K562 treated with DMSO at 1 percent for 24 hours (cell line): ENCODE measurements around the gene SLC25A18. TPM values are rescaled to one million over a fixed set of nuclear protein-coding genes. Genes with fewer than 3 reads are reported as not detected.

Experiments
- total RNA-seq: library from RNA; unstranded; fragments of 300-600 nt; gene quantifications from 2 replicates; pipeline ENCODE4 v1.2.3, GENCODE V29; 2022; ENCODE audit warnings: low read depth; ENCODE audit not compliant: insufficient read depth

Gene SLC25A18, protein sequence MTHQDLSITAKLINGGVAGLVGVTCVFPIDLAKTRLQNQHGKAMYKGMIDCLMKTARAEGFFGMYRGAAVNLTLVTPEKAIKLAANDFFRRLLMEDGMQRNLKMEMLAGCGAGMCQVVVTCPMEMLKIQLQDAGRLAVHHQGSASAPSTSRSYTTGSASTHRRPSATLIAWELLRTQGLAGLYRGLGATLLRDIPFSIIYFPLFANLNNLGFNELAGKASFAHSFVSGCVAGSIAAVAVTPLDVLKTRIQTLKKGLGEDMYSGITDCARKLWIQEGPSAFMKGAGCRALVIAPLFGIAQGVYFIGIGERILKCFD
- total RNA-seq = 0.23 TPM in 1 of 2 replicates, not detected in the other

DNA sequence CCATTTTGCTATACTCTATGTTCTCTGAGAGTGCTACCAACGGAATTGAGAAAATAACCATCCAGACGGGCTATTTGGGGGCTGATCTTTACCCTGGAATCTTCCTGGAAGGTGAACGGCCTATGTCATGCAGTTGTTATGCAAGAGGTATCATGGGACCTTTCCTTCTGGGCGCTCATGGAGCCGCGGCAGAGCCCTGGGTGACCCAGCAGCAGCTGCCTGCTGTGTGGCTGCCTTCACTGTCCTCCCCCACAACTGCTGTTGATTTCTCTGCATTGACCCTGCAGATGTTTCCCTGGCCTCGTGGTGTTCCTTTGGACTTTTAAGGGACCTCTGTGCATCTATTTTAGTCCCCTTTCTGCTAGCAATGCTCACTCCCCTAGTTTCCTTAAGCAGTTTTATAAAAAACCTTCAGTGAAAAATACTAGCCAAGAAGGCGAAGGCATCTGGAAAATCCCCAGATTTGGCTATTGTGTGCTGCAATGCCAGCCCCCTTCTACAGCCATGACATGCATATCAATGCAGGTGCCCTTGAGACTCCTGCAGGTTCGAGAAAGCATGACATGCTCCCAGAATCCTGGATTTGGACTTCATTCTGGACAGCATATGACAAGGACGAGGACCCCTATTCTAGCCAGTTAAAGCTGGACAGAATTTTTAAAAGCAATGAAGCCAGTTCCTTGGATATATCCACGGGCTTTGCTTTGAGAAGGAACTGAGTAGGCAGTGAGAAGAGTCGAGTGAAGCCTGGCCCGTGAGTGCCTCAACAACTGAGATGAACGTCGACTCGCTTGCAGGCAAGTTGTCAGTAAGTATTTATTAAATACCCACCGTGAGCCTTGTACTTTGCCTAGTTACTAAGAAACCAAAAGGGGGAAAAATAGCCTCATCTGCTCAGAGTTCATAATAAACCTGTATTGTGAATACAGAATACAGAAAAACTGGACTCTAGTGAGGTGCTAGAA, at the start of gene SLC25A18:
Gene SLC25A18, plus strand, starts transcription at position 593 of the 965 bp plus-strand sequence. CDS start 16,447 bp downstream, outside the sequence.

GRCh38 chr22:17628406-17629172, 65.3 kb downstream of the SLC25A18 start, which contains the start of gene ATP6V1E1:
ATP6V1E1 (minus strand) TSS chr22:17628749; CDS start chr22:17628635, 114 bp downstream.

DNA sequence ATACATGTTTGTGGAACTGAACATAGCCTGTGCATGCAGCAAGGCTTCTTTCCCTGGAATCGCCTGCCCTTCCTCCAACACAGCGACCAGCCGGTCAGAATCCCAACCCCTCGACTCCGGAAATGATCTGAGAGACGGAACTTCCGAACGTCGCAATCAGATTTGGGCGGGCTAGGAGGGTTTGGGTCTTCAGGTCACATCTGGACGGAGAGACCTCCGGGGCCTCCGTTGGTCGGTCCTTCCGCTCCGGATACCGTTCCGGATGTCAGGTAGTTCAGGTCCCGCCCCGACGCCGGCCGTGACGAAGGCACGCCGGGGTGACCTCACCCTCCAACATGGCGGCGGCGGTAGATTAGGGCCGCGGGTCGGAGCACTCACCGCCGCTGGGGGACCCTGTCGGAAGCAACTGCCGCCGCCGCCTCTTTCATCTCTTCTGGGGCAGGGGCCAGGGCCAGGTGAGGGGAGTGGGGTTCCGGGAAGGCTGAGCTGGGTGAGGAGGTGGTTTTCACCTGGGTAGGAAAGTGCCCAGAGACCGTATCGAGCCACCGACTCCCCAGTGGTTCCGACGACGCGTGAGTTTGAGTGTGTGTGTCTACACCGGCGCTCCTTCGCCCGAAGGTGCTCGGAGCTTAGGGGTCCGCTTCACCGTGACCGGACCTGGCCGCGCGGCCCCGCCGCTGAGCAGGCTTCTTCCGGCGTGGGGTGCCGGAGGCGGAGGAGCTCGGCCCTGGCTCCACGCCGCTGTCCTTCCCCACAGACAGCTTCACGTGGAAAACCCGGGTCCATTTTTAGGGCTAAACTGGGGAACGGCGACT, 75.3 kb downstream of the SLC25A18 start, which contains the start of gene BCL2L13:
Gene BCL2L13, plus strand, starts transcription at position 326 of the 815 bp plus-strand sequence. CDS start 16,955 bp downstream, outside the sequence.

Other genes starting within 250 kb of the SLC25A18 start
- gene CECR2, start 194.0 kb upstream of the SLC25A18 start, total RNA-seq = 0.38 and 0.39 TPM in 2 replicates
- 204 and 217 TPM in 2 replicates for gene ATP6V1E1, start 65.3 kb downstream of the SLC25A18 start, total RNA-seq
- gene BCL2L13, start 75.3 kb downstream of the SLC25A18 start, total RNA-seq = 40.6 and 46.7 TPM in 2 replicates
- gene BID, start 211.0 kb downstream of the SLC25A18 start, total RNA-seq = 68.9 and 93.9 TPM in 2 replicates